Spleen (tissue), 7 donors: ENCODE data around the gene TANC1.

Experiments used
- POLR2A ChIP-seq, 3 donors: fragments of 450-650 bp; IDR thresholded peaks; one replicate each; pipeline ENCODE4 v1.5.1; 2017; ENCODE audit warnings: antibody characterized with exemption in 3 of 3, mild to moderate bottlenecking in 1 of 3
- POLR2AphosphoS5 ChIP-seq, 3 donors: sonication (generic); formaldehyde crosslinking; IDR thresholded peaks; one replicate each; pipeline ENCODE4 v1.5.1; 2017; ENCODE audit warnings: antibody characterized with exemption in 3 of 3
- TF ChIP-seq, protein P1 (sequence below), 11 experiments: fragments of 200-600 bp in 7 of 11; fragments of 450-650 bp in 4 of 11; sonication (generic) in 4 of 11; IDR thresholded peaks in 8 of 11; conservative IDR thresholded peaks in 3 of 11; 1 replicate in 7 of 11; 2 replicates in 4 of 11; pipeline versions ENCODE4 v1.4.0 to v1.8.0; 2016 to 2021; ENCODE audit warnings: antibody characterized with exemption in 11 of 11, inconsistent platforms in 4 of 11, mild to moderate bottlenecking in 1 of 11
- donor health status: DM: no; HTN: no; CAD: no; lungs with moderate emphysema.
- donor health status: DM: no; HTN: no; CAD: no.
- donor health status: DM: no; HTN: no; CAD: no.

DNA sequence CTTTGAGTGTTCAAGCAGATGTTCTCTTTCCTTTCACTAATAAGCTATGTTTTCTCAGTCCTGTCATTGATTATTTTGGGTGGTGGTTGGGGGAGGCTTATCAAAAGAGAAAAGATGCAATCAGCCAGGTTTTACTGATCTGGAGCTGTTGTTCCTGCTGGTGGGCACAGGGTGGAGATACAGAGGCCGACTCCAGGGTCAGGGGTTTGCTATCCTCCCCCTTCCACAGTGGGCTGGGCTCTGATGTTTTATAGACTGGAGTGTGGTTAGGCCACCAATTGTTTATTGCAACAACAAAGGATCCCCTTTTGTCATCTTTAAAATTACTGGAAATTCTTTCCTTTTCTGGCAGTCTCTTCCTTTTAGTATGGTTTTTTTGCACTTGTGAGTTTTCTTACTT, 120.5 kb downstream of the TANC1 start:
- TF ChIP-seq, protein P1, sequence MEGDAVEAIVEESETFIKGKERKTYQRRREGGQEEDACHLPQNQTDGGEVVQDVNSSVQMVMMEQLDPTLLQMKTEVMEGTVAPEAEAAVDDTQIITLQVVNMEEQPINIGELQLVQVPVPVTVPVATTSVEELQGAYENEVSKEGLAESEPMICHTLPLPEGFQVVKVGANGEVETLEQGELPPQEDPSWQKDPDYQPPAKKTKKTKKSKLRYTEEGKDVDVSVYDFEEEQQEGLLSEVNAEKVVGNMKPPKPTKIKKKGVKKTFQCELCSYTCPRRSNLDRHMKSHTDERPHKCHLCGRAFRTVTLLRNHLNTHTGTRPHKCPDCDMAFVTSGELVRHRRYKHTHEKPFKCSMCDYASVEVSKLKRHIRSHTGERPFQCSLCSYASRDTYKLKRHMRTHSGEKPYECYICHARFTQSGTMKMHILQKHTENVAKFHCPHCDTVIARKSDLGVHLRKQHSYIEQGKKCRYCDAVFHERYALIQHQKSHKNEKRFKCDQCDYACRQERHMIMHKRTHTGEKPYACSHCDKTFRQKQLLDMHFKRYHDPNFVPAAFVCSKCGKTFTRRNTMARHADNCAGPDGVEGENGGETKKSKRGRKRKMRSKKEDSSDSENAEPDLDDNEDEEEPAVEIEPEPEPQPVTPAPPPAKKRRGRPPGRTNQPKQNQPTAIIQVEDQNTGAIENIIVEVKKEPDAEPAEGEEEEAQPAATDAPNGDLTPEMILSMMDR (IDR thresholded peaks at IDR 0.05 in 8 of 11, conservative IDR thresholded peaks at IDR 0.05 in 3 of 11): no peak
- TF ChIP-seq POLR2A (IDR thresholded peaks at IDR 0.05): no peak
- TF ChIP-seq POLR2AphosphoS5 (IDR thresholded peaks at IDR 0.05): no peak
